Measurements from ENCODE around the gene APLP2. TPM values are rescaled to one million over a fixed set of nuclear protein-coding genes. Genes with fewer than 3 reads are reported as not detected.
A peak's percentile ranks its signal among the peaks of the same experiment; 100 is the strongest.

Gene APLP2
- total and polyA plus RNA-seq, 4 donors: 190 to 337 (median 233) TPM

- TF ChIP-seq, protein P1, sequence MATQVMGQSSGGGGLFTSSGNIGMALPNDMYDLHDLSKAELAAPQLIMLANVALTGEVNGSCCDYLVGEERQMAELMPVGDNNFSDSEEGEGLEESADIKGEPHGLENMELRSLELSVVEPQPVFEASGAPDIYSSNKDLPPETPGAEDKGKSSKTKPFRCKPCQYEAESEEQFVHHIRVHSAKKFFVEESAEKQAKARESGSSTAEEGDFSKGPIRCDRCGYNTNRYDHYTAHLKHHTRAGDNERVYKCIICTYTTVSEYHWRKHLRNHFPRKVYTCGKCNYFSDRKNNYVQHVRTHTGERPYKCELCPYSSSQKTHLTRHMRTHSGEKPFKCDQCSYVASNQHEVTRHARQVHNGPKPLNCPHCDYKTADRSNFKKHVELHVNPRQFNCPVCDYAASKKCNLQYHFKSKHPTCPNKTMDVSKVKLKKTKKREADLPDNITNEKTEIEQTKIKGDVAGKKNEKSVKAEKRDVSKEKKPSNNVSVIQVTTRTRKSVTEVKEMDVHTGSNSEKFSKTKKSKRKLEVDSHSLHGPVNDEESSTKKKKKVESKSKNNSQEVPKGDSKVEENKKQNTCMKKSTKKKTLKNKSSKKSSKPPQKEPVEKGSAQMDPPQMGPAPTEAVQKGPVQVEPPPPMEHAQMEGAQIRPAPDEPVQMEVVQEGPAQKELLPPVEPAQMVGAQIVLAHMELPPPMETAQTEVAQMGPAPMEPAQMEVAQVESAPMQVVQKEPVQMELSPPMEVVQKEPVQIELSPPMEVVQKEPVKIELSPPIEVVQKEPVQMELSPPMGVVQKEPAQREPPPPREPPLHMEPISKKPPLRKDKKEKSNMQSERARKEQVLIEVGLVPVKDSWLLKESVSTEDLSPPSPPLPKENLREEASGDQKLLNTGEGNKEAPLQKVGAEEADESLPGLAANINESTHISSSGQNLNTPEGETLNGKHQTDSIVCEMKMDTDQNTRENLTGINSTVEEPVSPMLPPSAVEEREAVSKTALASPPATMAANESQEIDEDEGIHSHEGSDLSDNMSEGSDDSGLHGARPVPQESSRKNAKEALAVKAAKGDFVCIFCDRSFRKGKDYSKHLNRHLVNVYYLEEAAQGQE (IDR thresholded peaks at IDR 0.05): no peak
- peak; percentile 35 for TF ChIP-seq SP1 (IDR thresholded peaks at IDR 0.05)
- TF ChIP-seq TAF1 (conservative IDR thresholded peaks at IDR 0.05): no peak
Measured at GRCh38 chr11:130068986-130069658, 572 bp upstream of the APLP2 start (continued).

GRCh38 chr11:130070109-130070845 is 583 bp downstream of the APLP2 start:
- WGBS: under 1% methylated on average over 100 of the region's 100 CpGs
- H3K4me1 ChIP-seq (ENCODE audit: control insufficient read depth in 4 of 4, insufficient read depth in 4 of 4, low read length in 3 of 4): peaks cover 5 to 34% (median 20%) of the 10 kb centered on the region in 4 donors
- H3K9me3 ChIP-seq (ENCODE audit: control insufficient read depth in 4 of 4, low read length in 3 of 4): no peaks in the 10 kb centered on the region
- peak overlapping the region; percentile 56 to 93 for H3K9ac ChIP-seq (ENCODE audit: low read depth in 1 of 2, low read length in 2 of 2)
- H3K27me3 ChIP-seq (ENCODE audit: control insufficient read depth in 4 of 4, insufficient read depth in 4 of 4, low read length in 3 of 4): no peaks in the 10 kb centered on the region
- DNase-seq (ENCODE audit: low spot score): peak; percentile 58
- H3K36me3 ChIP-seq (ENCODE audit: control insufficient read depth in 4 of 4, insufficient read depth in 3 of 4, low read depth in 1 of 4, low read length in 3 of 4): no peaks in the 10 kb centered on the region
- TF ChIP-seq HNF4G (IDR thresholded peaks at IDR 0.05) (no peak), JUND (IDR thresholded peaks at IDR 0.05) (no peak), NR2F2 (IDR thresholded peaks at IDR 0.05) (no peak), FOXA2 (IDR thresholded peaks at IDR 0.05) (no peak), FOXA1 (IDR thresholded peaks at IDR 0.05) (no peak), SP1 (IDR thresholded peaks at IDR 0.05) (no peak), HNF4A (conservative IDR thresholded peaks at IDR 0.05) (no peak), EGR1 (IDR thresholded peaks at IDR 0.05; ENCODE audit: low read depth in 2 of 2) (no peak), RAD21 (IDR thresholded peaks at IDR 0.05) (no peak), TAF1 (conservative IDR thresholded peaks at IDR 0.05) (no peak), ZBTB33 (IDR thresholded peaks at IDR 0.05) (no peak), YY1 (IDR thresholded peaks at IDR 0.05) (no peak), ATF3 (IDR thresholded peaks at IDR 0.05) (no peak), MAX (IDR thresholded peaks at IDR 0.05) (no peak)
- TF ChIP-seq, protein P2, sequence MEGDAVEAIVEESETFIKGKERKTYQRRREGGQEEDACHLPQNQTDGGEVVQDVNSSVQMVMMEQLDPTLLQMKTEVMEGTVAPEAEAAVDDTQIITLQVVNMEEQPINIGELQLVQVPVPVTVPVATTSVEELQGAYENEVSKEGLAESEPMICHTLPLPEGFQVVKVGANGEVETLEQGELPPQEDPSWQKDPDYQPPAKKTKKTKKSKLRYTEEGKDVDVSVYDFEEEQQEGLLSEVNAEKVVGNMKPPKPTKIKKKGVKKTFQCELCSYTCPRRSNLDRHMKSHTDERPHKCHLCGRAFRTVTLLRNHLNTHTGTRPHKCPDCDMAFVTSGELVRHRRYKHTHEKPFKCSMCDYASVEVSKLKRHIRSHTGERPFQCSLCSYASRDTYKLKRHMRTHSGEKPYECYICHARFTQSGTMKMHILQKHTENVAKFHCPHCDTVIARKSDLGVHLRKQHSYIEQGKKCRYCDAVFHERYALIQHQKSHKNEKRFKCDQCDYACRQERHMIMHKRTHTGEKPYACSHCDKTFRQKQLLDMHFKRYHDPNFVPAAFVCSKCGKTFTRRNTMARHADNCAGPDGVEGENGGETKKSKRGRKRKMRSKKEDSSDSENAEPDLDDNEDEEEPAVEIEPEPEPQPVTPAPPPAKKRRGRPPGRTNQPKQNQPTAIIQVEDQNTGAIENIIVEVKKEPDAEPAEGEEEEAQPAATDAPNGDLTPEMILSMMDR (IDR thresholded peaks at IDR 0.05; ENCODE audit: low read depth, low read length, missing input control): no peak
- TF ChIP-seq, protein P1 (IDR thresholded peaks at IDR 0.05): no peak
- peak overlapping the region; percentile 79 to 92 for H3K27ac ChIP-seq (ENCODE audit: low read depth in 1 of 2, low read length in 2 of 2)
- peak overlapping the region; percentile 76 to 98 (median 76) for H3K4me3 ChIP-seq (ENCODE audit: low read depth in 1 of 3, low read length in 3 of 3)
